ENCODE measurements around the gene COPG2. TPM values are rescaled to one million over a fixed set of nuclear protein-coding genes. Genes with fewer than 3 reads are reported as not detected.
"Not testable (repeated sequence)": the region's sequence is repeated elsewhere in the genome, so short reads cannot be mapped to it uniquely, and the experiment has no call there.

Gene COPG2
- total RNA-seq, 2 experiments from 2014 or later: 23.0 TPM

- Mint-ChIP-seq H3K4me3 (no peak overlapping the region), H3K27me3 (no peaks in the 10 kb centered on the region), H3K27ac (no peak overlapping the region), H3K9me3 (peaks cover 18% of the 10 kb centered on the region), H3K4me1 (no peaks in the 10 kb centered on the region), H3K36me3 (peaks cover 28% of the 10 kb centered on the region)
- DNase-seq: no peak
Observed at GRCh38 chr7:130622866-130623265, 45.7 kb downstream of the COPG2 start.

DNA sequence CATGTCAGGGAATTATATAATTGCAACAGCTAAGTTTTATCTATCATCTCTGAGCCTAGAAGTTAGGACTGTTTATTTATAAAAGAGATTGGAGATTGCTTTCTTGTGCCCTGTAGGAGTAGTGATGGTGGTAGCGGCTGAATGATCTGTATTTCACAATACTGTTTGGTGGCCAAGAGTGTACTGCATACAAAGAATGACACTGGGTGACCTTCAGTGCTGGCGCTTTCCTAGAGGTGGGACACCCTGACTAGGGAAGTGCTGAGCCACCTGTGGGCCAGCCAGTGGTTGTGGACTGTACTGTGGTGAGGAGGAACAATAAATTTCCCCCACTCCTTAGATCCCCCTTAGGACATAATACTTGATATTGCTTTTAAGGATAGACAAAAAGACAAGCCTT lies 53.0 kb downstream of the COPG2 start:
- Mint-ChIP-seq H3K9me3 (peaks cover 3% of the 10 kb centered on the region), H3K27me3 (no peaks in the 10 kb centered on the region), H3K4me3 (no peak overlapping the region), H3K27ac (no peak overlapping the region), H3K4me1 (no peaks in the 10 kb centered on the region), H3K36me3 (peaks cover 29% of the 10 kb centered on the region)
- DNase-seq: no peak

DNA sequence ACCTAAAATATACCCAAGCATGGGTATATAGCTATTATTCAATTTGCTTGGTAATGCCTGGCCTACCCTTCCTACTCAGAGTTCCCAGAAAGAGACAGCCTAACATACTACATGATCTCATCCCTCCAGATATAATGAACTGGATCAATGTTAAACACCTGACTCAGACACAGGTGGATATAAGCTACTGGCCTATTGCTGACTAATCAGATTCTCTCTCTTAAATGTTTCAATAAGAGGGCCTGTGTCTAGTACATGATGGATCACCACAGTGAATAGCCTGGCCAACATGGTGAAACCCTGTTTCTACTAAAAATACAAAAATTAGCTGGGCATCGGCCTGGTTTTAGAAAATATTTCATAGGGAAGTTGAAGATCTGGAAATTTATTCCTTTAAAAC lies 54.1 kb downstream of the COPG2 start:
- H3K27me3 Mint-ChIP-seq: no peaks in the 10 kb centered on the region
- DNase-seq: no peak
- H3K4me1 Mint-ChIP-seq: no peaks in the 10 kb centered on the region
- no peak overlapping the region for H3K27ac Mint-ChIP-seq
- H3K36me3 Mint-ChIP-seq: peaks cover 29% of the 10 kb centered on the region
- H3K4me3 Mint-ChIP-seq: no peak overlapping the region
- peaks cover 4% of the 10 kb centered on the region for H3K9me3 Mint-ChIP-seq

DNA sequence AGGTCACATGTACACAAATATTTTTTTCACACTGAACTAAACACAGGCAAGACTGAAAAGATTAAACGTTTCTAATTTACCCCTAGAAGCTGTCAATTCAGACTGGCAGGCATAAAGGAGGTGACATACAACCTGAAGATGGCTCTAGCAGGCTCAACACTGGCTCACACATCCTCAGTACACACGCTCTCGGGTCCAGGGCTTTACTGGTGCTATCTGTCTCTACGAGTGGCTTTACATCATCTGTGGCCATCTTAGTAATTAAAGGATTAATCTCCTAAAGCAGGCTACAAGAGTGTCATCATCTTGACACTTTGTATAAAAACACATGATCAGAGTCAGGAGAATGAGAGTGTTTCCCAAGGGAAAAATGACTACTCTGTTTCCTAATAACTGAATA lies 57.3 kb downstream of the COPG2 start:
- H3K27me3 Mint-ChIP-seq: no peaks in the 10 kb centered on the region
- no peak overlapping the region for H3K4me3 Mint-ChIP-seq

DNA sequence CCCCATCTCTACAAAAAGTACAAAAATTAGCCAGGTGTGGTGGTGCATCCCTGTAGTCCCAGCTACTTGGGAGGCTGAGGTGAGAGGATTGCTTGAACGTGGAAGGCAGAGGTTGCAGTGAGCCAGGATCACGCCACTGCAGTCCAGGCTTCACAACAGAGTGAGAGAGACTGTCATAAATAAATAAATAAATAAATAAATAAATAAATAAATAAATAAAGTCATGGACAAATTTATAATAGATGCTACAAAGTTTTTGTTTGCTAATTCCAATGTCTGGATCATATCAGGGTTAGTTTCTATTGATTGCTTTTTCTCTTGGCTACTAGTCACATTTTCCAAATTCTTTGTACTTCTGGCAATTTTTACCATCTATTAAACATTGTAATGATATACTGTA lies 61.5 kb downstream of the COPG2 start:
- not testable (repeated sequence) for DNase-seq, H3K9me3 Mint-ChIP-seq, H3K27me3 Mint-ChIP-seq, H3K27ac Mint-ChIP-seq, H3K4me3 Mint-ChIP-seq, H3K4me1 Mint-ChIP-seq
- peaks cover 58% of the 10 kb centered on the region for H3K36me3 Mint-ChIP-seq

More for the DNA sequence above, 57.3 kb downstream of the COPG2 start:
- Mint-ChIP-seq H3K36me3 (peaks cover 50% of the 10 kb centered on the region), H3K4me1 (no peaks in the 10 kb centered on the region), H3K27ac (no peak overlapping the region), H3K9me3 (peaks cover 8% of the 10 kb centered on the region)
- DNase-seq: no peak

DNA sequence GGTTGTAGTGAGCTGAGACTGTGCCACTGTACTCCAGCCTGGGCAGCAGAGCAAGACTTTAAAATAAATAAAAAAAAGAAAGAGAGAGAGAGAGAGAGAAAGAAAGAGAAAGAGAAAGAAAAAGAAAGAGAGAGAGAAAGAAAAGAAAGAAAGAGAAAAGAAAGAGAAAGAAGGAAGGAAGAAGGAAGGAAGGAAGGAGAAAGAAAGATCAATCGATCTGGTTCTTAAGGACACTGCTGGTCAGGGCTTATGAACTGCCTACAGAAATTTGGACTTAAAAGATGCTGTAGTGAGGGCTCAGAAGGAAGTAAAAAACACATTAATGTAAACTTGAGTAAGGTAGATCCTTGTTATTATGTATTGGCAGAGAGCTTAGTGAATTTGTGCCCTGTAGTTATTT lies 62.4 kb downstream of the COPG2 start:
- H3K27ac Mint-ChIP-seq: no peak overlapping the region
- H3K27me3 Mint-ChIP-seq: no peaks in the 10 kb centered on the region

DNA sequence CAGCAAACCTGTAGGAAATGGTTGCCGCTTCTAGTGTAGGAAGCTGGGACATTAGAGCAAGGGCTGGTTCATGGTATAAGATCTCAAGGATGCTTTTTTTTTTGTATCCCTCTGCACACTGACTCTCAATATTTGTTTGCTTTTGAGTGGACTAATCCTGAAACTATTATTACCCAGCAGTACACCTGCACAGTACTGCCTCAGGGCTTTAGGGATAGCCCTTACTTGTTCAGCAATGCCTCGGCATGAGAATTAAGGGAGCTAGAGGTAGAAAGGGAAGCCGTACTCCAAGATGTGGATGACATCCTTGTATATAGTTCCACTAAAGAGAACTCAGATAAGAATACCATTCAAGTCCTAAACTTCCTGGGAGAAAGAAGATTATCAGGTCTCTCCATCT lies 70.5 kb downstream of the COPG2 start:
- no peaks in the 10 kb centered on the region for H3K27me3 Mint-ChIP-seq
- no peak overlapping the region for H3K4me3 Mint-ChIP-seq
- no peaks in the 10 kb centered on the region for H3K9me3 Mint-ChIP-seq
- peaks cover 22% of the 10 kb centered on the region for H3K36me3 Mint-ChIP-seq
- no peak overlapping the region for H3K27ac Mint-ChIP-seq
- no peaks in the 10 kb centered on the region for H3K4me1 Mint-ChIP-seq
- no peak for DNase-seq

More for the DNA sequence above, 62.4 kb downstream of the COPG2 start:
- Mint-ChIP-seq H3K4me3 (no peak overlapping the region), H3K4me1 (no peaks in the 10 kb centered on the region), H3K36me3 (peaks cover 57% of the 10 kb centered on the region), H3K9me3 (peaks cover 8% of the 10 kb centered on the region)
- DNase-seq: no peak

GRCh38 chr7:130595986-130596385 lies 72.6 kb downstream of the COPG2 start:
- H3K9me3 Mint-ChIP-seq: no peaks in the 10 kb centered on the region
- DNase-seq: no peak
- H3K4me3 Mint-ChIP-seq: no peak overlapping the region
- H3K27me3 Mint-ChIP-seq: no peaks in the 10 kb centered on the region
- H3K4me1 Mint-ChIP-seq: no peaks in the 10 kb centered on the region
- no peak overlapping the region for H3K27ac Mint-ChIP-seq
- peaks cover 11% of the 10 kb centered on the region for H3K36me3 Mint-ChIP-seq

DNA sequence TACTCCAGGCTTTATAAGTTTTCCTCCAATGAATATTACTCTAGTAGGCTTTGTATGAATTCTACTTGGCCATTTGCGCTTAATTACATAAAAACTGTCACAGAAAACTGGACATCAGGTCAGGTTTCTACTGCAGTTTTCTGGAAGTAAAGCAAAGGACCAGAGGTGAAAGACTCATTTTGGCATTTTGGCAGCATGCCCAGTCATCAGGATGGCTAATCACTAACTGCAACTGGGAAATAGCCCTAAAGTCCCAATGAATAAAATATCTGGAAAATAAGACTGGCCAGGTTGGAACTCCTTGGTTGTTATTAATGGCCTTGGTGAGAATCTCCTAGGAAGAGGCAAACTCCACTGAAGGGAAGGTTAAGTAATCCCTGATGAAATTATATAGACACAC lies 75.5 kb downstream of the COPG2 start:
- H3K4me1 Mint-ChIP-seq: no peaks in the 10 kb centered on the region
- no peak overlapping the region for H3K4me3 Mint-ChIP-seq

GRCh38 chr7:130591464-130591863 lies 77.1 kb downstream of the COPG2 start:
- H3K27ac Mint-ChIP-seq, H3K4me1 Mint-ChIP-seq, DNase-seq, H3K27me3 Mint-ChIP-seq, H3K9me3 Mint-ChIP-seq, H3K4me3 Mint-ChIP-seq: not testable (repeated sequence)
- H3K36me3 Mint-ChIP-seq: peaks cover 13% of the 10 kb centered on the region

More for the DNA sequence above, 75.5 kb downstream of the COPG2 start:
- Mint-ChIP-seq H3K27ac (no peak overlapping the region), H3K9me3 (peaks cover 8% of the 10 kb centered on the region), H3K36me3 (peaks cover 13% of the 10 kb centered on the region), H3K27me3 (no peaks in the 10 kb centered on the region)
- DNase-seq: no peak

DNA sequence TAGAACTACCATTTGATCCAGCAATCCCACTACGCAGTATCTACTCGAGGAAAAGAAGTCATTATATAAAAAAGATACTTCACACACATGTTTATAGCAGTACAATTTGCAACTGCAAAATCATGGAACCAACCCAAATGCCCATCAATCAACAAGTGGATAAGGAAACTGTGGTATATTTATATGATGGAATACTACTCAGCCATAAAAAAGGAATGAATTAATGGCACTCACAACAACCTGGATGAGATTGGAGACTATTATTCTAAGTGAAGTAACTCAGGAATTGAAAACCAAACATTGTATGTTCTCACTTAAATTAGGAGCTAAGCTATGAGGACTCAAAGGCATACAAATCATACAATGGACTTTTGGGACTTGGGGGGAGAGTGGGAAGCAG lies 82.6 kb downstream of the COPG2 start:
- H3K4me1 Mint-ChIP-seq, H3K27ac Mint-ChIP-seq, H3K4me3 Mint-ChIP-seq, DNase-seq, H3K27me3 Mint-ChIP-seq: not testable (repeated sequence)
- peaks cover 13% of the 10 kb centered on the region for H3K36me3 Mint-ChIP-seq
- H3K9me3 Mint-ChIP-seq: peaks cover 14% of the 10 kb centered on the region

- not testable (repeated sequence) for H3K27me3 Mint-ChIP-seq, H3K4me1 Mint-ChIP-seq, H3K36me3 Mint-ChIP-seq, DNase-seq, H3K4me3 Mint-ChIP-seq, H3K27ac Mint-ChIP-seq
- H3K9me3 Mint-ChIP-seq: peaks cover 14% of the 10 kb centered on the region
Observed at GRCh38 chr7:130575110-130575509, 93.4 kb downstream of the COPG2 start.

- H3K4me1 Mint-ChIP-seq, H3K27ac Mint-ChIP-seq, H3K4me3 Mint-ChIP-seq, H3K27me3 Mint-ChIP-seq, DNase-seq: not testable (repeated sequence)
- peaks cover 31% of the 10 kb centered on the region for H3K9me3 Mint-ChIP-seq
- H3K36me3 Mint-ChIP-seq: peaks cover 27% of the 10 kb centered on the region
Observed at GRCh38 chr7:130570144-130570543, 98.4 kb downstream of the COPG2 start.

DNA sequence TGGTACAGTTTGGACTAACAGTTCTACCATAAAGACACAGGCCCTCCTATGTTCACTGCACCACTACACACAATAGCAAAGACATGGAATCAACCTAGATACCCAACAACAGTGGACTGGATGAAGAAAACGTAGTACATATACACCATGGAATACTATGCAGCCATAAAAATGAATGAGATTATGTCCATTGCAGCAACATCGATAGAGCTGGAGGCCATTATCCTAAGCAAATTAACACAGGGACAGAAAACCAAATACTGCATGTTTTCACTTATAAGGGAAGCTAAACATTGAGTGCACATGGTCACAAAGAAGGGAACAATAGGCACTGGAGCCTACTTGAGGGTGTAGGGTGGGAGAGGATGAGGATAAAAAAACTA lies 101.7 kb downstream of the COPG2 start:
- no peak overlapping the region for H3K27ac Mint-ChIP-seq
- no peak overlapping the region for H3K4me3 Mint-ChIP-seq
- peaks cover 31% of the 10 kb centered on the region for H3K9me3 Mint-ChIP-seq
- DNase-seq: no peak
- no peaks in the 10 kb centered on the region for H3K27me3 Mint-ChIP-seq
- H3K36me3 Mint-ChIP-seq: peaks cover 30% of the 10 kb centered on the region
- no peaks in the 10 kb centered on the region for H3K4me1 Mint-ChIP-seq

- Mint-ChIP-seq H3K27ac (no peak overlapping the region), H3K9me3 (peaks cover 31% of the 10 kb centered on the region), H3K4me1 (no peaks in the 10 kb centered on the region), H3K4me3 (no peak overlapping the region), H3K36me3 (peaks cover 30% of the 10 kb centered on the region), H3K27me3 (no peaks in the 10 kb centered on the region)
- no peak for DNase-seq
Observed at GRCh38 chr7:130566168-130566897, 102.2 kb downstream of the COPG2 start.

DNA sequence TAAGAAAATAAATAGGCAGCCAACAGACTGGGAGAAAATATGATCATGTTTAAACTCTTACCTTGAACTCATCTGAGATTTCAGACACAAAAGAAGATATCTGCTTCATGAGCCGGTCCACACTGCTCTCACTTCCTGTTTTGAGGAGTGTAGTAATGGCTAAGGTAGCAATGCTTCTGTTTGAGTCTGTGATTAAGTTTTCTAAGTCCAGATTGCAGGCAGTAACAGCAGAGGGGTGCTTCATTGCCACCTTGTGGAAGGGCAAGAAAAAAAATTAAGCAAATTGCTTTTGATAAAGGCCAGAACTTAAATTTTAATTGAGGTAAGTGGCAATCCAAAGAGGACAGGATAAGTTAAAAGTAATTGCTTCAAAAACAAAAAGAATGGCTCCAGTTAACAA lies 107.6 kb downstream of the COPG2 start:
- DNase-seq: no peak
- H3K9me3 Mint-ChIP-seq: peaks cover 8% of the 10 kb centered on the region
- no peak overlapping the region for H3K4me3 Mint-ChIP-seq
- H3K27ac Mint-ChIP-seq: no peak overlapping the region
- peaks cover 16% of the 10 kb centered on the region for H3K36me3 Mint-ChIP-seq
- H3K4me1 Mint-ChIP-seq: peaks cover 3% of the 10 kb centered on the region
- H3K27me3 Mint-ChIP-seq: no peaks in the 10 kb centered on the region
